ENCODE measurements around the gene KIRREL1.

The KIRREL1 gene

GRCh38 chr1:158149175-158149574 is 155.7 kb downstream of the KIRREL1 start:
- DNase-seq: no peak
